HepG2 (cell line): ENCODE measurements around the gene TJAP1. TPM values are rescaled to one million over a fixed set of nuclear protein-coding genes. Genes with fewer than 3 reads are reported as not detected.

Experiments
- ARID4A ChIP-seq: sonication (generic); formaldehyde crosslinking; IDR thresholded peaks from 2 replicates; pipeline ENCODE4 v1.5.0; 2020; ENCODE audit warnings: mild to moderate bottlenecking, missing genetic modification reagents, borderline replicate concordance
- DNMT1 ChIP-seq: sonication (generic); formaldehyde crosslinking; IDR thresholded peaks from 2 replicates; pipeline ENCODE4 v1.5.1; 2020; ENCODE audit warnings: mild to moderate bottlenecking, missing genetic modification reagents
- DPF2 ChIP-seq: sonication (generic); formaldehyde crosslinking; IDR thresholded peaks from 2 replicates; pipeline ENCODE4 v1.4.0; 2020; ENCODE audit warnings: mild to moderate bottlenecking, low read depth, missing genetic modification reagents, borderline replicate concordance
- ELF4 ChIP-seq: sonication (generic); formaldehyde crosslinking; IDR thresholded peaks from 2 replicates; pipeline ENCODE4 v1.5.0; 2020; ENCODE audit warnings: missing genetic modification reagents, mild to moderate bottlenecking, moderate library complexity, borderline replicate concordance
- GRHL1 ChIP-seq: sonication (generic); formaldehyde crosslinking; conservative IDR thresholded peaks from 2 replicates; pipeline ENCODE4 v1.8.0; 2022; ENCODE audit warnings: missing genetic modification reagents
- HNF1B ChIP-seq: sonication (generic); formaldehyde crosslinking; IDR thresholded peaks from 2 replicates; pipeline ENCODE4 v1.5.1; 2020; ENCODE audit warnings: mild to moderate bottlenecking, moderate library complexity, missing genetic modification reagents
- NFATC3 ChIP-seq: sonication (generic); formaldehyde crosslinking; IDR thresholded peaks from 2 replicates; pipeline ENCODE4 v1.5.1; 2020; ENCODE audit warnings: mild to moderate bottlenecking, missing genetic modification reagents
- POLR2A ChIP-seq, 2 experiments: IDR thresholded peaks; 2 replicates each; pipeline ENCODE4 v1.6.1; 2011; ENCODE audit warnings: low read depth in 2 of 2, low read length in 2 of 2, mild to moderate bottlenecking in 1 of 2, moderate library complexity in 1 of 2; ENCODE audit not compliant: insufficient read depth in 1 of 2
- RXRB ChIP-seq: IDR thresholded peaks from 2 replicates; pipeline ENCODE4 v1.6.1; 2016; ENCODE audit warnings: borderline replicate concordance, missing genetic modification reagents, missing compliant biosample characterization
- SP1 ChIP-seq, 2 experiments: fragments of 450-650 bp in 1 of 2; sonication (generic) in 1 of 2; formaldehyde crosslinking in 1 of 2; IDR thresholded peaks; 2 replicates each; pipeline versions ENCODE4 v1.4.0 to v1.6.1; 2016 to 2020; ENCODE audit warnings: missing genetic modification reagents in 1 of 2
- ZNF276 ChIP-seq: sonication (generic); formaldehyde crosslinking; IDR thresholded peaks from 2 replicates; pipeline ENCODE4 v1.4.0; 2020; ENCODE audit warnings: mild to moderate bottlenecking, low read depth, missing genetic modification reagents
- ZNF333 ChIP-seq: sonication (generic); formaldehyde crosslinking; IDR thresholded peaks from 2 replicates; pipeline ENCODE4 v1.4.0; 2020; ENCODE audit warnings: mild to moderate bottlenecking, missing genetic modification reagents, borderline replicate concordance
- ZNF354B ChIP-seq: sonication (generic); formaldehyde crosslinking; IDR thresholded peaks from 2 replicates; pipeline ENCODE4 v1.8.0; 2022; ENCODE audit warnings: mild to moderate bottlenecking, missing genetic modification reagents
- ZNF557 ChIP-seq: sonication (generic); formaldehyde crosslinking; IDR thresholded peaks from 2 replicates; pipeline ENCODE4 v1.4.0; 2020; ENCODE audit warnings: missing genetic modification reagents
- ZNF562 ChIP-seq: sonication (generic); formaldehyde crosslinking; IDR thresholded peaks from 2 replicates; pipeline ENCODE4 v1.8.0; 2022; ENCODE audit warnings: missing genetic modification reagents, borderline replicate concordance
- ZNF563 ChIP-seq: sonication (generic); formaldehyde crosslinking; IDR thresholded peaks from 2 replicates; pipeline ENCODE4 v1.8.0; 2022; ENCODE audit warnings: mild to moderate bottlenecking, moderate library complexity, missing genetic modification reagents
- polyA plus RNA-seq, 8 experiments: library from polyadenylated mRNA; depleted of rRNA in 3 of 8; stranded (reverse) in 7 of 8; unstranded in 1 of 8; fragments of >200 nt; fragmentation: Illumina TruSeq in 4 of 8; extraction: Trizol in 4 of 8; gene quantifications; 2 replicates each; pipeline versions ENCODE4 v1.2.1 to v1.2.3, GENCODE V29; 2011 to 2016; ENCODE audit warnings: low read depth in 4 of 8, missing spikeins in 1 of 8, mixed read lengths in 1 of 8; ENCODE audit not compliant: insufficient read depth in 1 of 8
- total RNA-seq, 5 experiments: library from RNA; depleted of rRNA; stranded (reverse); fragments of >200 nt; fragmentation: Illumina TruSeq; extraction: Trizol; gene quantifications; 2 replicates each; pipeline ENCODE4 v1.2.3, GENCODE V29; 2016; ENCODE audit warnings: low read depth in 1 of 5
- TF ChIP-seq, protein P1 (sequence below): sonication (generic); formaldehyde crosslinking; IDR thresholded peaks from 2 replicates; pipeline ENCODE4 v1.8.0; 2022; ENCODE audit warnings: mild to moderate bottlenecking, missing genetic modification reagents, moderate library complexity

TJAP1 gene
- total and polyA plus RNA-seq, 2 of the 13 experiments (the other 11 are each of a cell fraction or from before 2014, with no cell fraction given) = 15.7 to 41.6 TPM

DNA sequence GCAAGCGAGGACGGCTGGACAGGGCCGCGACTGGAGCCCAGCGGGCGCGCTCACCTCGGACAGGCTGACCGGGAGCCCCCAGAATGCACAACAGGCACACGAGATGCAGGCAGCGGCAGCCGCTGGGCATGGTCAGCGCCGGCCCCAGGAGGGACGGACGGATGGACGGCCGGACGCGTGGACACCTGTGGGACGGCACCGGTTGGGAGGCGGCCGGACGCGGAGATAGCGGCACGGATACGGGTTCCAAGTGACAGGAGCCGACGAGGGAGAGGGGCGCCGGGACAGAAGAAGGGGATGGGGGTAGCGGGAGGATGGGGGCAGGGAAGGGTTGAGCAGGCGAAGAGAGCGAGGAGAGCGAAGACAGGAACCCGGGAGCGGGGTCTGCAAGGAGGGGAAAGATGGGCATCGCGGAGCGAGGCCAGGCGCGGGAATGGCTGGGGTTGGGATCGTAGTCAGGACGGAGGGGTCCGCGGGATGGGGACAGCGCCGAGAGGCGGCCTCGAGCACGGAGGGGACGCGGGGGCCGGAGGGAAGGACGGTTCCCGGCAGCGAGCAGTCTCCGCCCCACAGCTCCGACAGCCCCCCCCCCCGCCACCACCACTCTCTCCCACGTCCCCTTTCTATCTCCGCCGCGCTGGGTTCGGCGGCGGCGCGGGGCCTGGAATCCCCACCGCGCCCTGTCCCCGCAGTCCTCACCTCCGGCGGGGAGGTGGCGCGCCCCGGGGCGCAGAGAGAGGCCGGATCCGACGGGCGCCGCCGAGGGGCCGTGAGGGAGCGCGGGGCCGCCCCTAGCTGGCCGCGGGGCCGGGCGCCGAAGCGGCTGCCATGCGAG lies 22.5 kb upstream of the TJAP1 start (continued):
- no peak for TF ChIP-seq DPF2 (CRISPR knock-in tag)
- TF ChIP-seq ZNF276 (CRISPR knock-in tag) = no peak
- TF ChIP-seq ZNF333 (CRISPR knock-in tag) = 0 out of 2 replicates have a peak, but pooled peaks have one; percentile 86
- no peak for TF ChIP-seq GRHL1 (CRISPR knock-in tag)
- TF ChIP-seq HNF1B (CRISPR knock-in tag) = peak; percentile 88
- no peak for TF ChIP-seq ZNF354B (CRISPR knock-in tag)
- peak; percentile 72; the same call in 1 of the 2 replicates for TF ChIP-seq RXRB (CRISPR knock-in tag)
- TF ChIP-seq, protein P1, sequence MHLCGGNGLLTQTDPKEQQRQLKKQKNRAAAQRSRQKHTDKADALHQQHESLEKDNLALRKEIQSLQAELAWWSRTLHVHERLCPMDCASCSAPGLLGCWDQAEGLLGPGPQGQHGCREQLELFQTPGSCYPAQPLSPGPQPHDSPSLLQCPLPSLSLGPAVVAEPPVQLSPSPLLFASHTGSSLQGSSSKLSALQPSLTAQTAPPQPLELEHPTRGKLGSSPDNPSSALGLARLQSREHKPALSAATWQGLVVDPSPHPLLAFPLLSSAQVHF (CRISPR knock-in tag) = peak; percentile 76; the same call in 1 of the 2 replicates
- 0 out of 2 replicates have a peak, but pooled peaks have one; percentile 85 for TF ChIP-seq NFATC3 (CRISPR knock-in tag)
- TF ChIP-seq ELF4 = no peak
- peak in 1 of 2 experiments; percentile 33; a peak in 1 of 4 replicates for TF ChIP-seq POLR2A (IDR thresholded peaks at IDR 0.05; ENCODE audit: insufficient read depth in 1 of 2, low read depth in 2 of 2, low read length in 2 of 2)
- no peak for TF ChIP-seq SP1 (IDR thresholded peaks at IDR 0.05)
- no peak; the same call in 1 of the 2 replicates for TF ChIP-seq SP1 (CRISPR knock-in tag; IDR thresholded peaks at IDR 0.05)
- no peak for TF ChIP-seq ZNF557 (CRISPR knock-in tag)
- peak; percentile 89 for TF ChIP-seq ARID4A
- TF ChIP-seq DNMT1 = peak; percentile 88
- no peak for TF ChIP-seq ZNF562 (CRISPR knock-in tag)
- peak; percentile 84; the same call in 1 of the 2 replicates for TF ChIP-seq ZNF563 (CRISPR knock-in tag)
